Kidney (tissue), 22 donors: Measurements from ENCODE around the gene HGF. TPM values are rescaled to one million over a fixed set of nuclear protein-coding genes. Genes with fewer than 3 reads are reported as not detected.
A peak's percentile ranks its signal among the peaks of the same experiment; 100 is the strongest.
"Not testable (repeated sequence)": the region's sequence is repeated elsewhere in the genome, so short reads cannot be mapped to it uniquely, and the experiment has no call there.

Experiments
- DNase-seq, 5 donors: peaks; one replicate each; pipeline ENCODE4 v3.0.0-alpha.2; 2013 to 2020
- FAIRE-seq: peaks from 2 replicates; lab custom pipeline; 2012; peaks lifted over from hg19 to GRCh38; lab: Jason Lieb, UNC
- H3K27ac ChIP-seq, 2 donors: one replicate each; pipeline ENCODE4 v1.7.0; 2013; ENCODE audit warnings: low read depth in 2 of 2, low read length in 2 of 2, inconsistent platforms in 1 of 2
- H3K27me3 ChIP-seq: one replicate; pipeline ENCODE4 v1.7.1; 2013; ENCODE audit warnings: low read length, inconsistent platforms; ENCODE audit not compliant: control insufficient read depth, insufficient read depth
- H3K36me3 ChIP-seq, 3 donors: one replicate each; pipeline versions ENCODE4 v1.7.0 to v1.7.1; 2013; ENCODE audit warnings: low read length in 3 of 3, control low read depth in 1 of 3, inconsistent platforms in 1 of 3; ENCODE audit not compliant: insufficient read depth in 3 of 3, control insufficient read depth in 2 of 3
- H3K4me1 ChIP-seq, 3 donors: one replicate each; pipeline versions ENCODE4 v1.7.0 to v1.7.1; 2013; ENCODE audit warnings: low read length in 3 of 3, inconsistent platforms in 1 of 3, low read depth in 1 of 3; ENCODE audit not compliant: control insufficient read depth in 2 of 3, insufficient read depth in 2 of 3
- H3K4me3 ChIP-seq, 3 donors: one replicate each; pipeline versions ENCODE4 v1.7.0 to v1.8.1; 2013; ENCODE audit warnings: low read length in 3 of 3, control low read depth in 1 of 3, inconsistent platforms in 1 of 3
- H3K9ac ChIP-seq, 3 donors: one replicate each; pipeline versions ENCODE4 v1.7.0 to v1.7.1; 2013; ENCODE audit warnings: low read length in 3 of 3, control low read depth in 1 of 3, inconsistent platforms in 1 of 3
- H3K9me3 ChIP-seq, 3 donors: one replicate each; pipeline versions ENCODE4 v1.7.0 to v1.7.1; 2013; ENCODE audit warnings: low read length in 3 of 3, control low read depth in 1 of 3, inconsistent platforms in 1 of 3; ENCODE audit not compliant: control insufficient read depth in 2 of 3, insufficient read depth in 1 of 3
- CTCF ChIP-seq: IDR thresholded peaks from 3 replicates; pipeline ENCODE4 v1.5.1; 2012; ENCODE audit warnings: mild to moderate bottlenecking, moderate library complexity, borderline replicate concordance; ENCODE audit not compliant: insufficient read depth; ENCODE audit errors: extremely low read depth
- intact Hi-C: fragments of 100-400 bp; cut with DNase I; formaldehyde crosslinking; loops from one replicate; pipeline ENCODE4 v1.11.1; 2022
- long read RNA-seq, 10 donors: library from polyadenylated mRNA in 1 of 10; unstranded in 1 of 10; transcript quantifications; one replicate each; pipeline ENCODE4 v2.0.0 and lab custom pipeline, GENCODE V29; 2021 to 2026
- polyA plus RNA-seq: library from polyadenylated mRNA; stranded (reverse); fragments of 350-450 nt; fragmentation: Illumina TruSeq; extraction: RNeasy Lipid Tissue Mini Kit (QIAGEN cat#74804); gene quantifications from one replicate; pipeline ENCODE4 v1.2.3, GENCODE V29; 2014; ENCODE audit warnings: low read depth, low replicate concordance; ENCODE audit not compliant: insufficient read depth
- total RNA-seq: library from RNA; stranded (reverse); fragmentation: NEBNext Ultra II Directional; extraction: Animal tissue kit (Norgen Biotek cat#: 25700); gene quantifications from one replicate; pipeline ENCODE4 v1.2.1, GENCODE V29; 2021
- donor health status: control.
- donor health status: control.
- donor health status: control.
- donor health status: control.
- donor health status: control.
- donor health status: DM: yes; HTN: yes; CAD: no.
- donor health status: Normal renal cell carcinoma (clear cell type).

Gene HGF
- total RNA-seq (23.8 TPM), polyA plus RNA-seq (2.6 TPM)
- long read RNA-seq, donor 1, partial matches to known transcripts: 0 of 1 reads
- long read RNA-seq, donor 1, other reads (novel, unspliced or antisense): 0 of 1 reads
- long read RNA-seq, donor 2, partial matches to known transcripts: 0 of 1 reads
- long read RNA-seq, donor 2, other reads (novel, unspliced or antisense): 0 of 1 reads
- long read RNA-seq, donor 3: 0 reads
- long read RNA-seq, donor 4: 0 reads
- long read RNA-seq, donor 5: 0 reads
- long read RNA-seq, donor 6: 0 reads
- long read RNA-seq, donor 7, partial matches to known transcripts: 2 of 4 reads
- long read RNA-seq, donor 7, other reads (novel, unspliced or antisense): 2 of 4 reads
- long read RNA-seq, donor 8: 0 reads
- long read RNA-seq, donor 9: 0 reads
- long read RNA-seq, donor 10: 0 reads

GRCh38 chr7:81769891-81770727 lies at the start of gene HGF:
Gene HGF (minus strand): TSS chr7:81770047. CDS start chr7:81769971, 76 bp downstream.
- no peaks in the 10 kb centered on the region for H3K36me3 ChIP-seq
- no peaks in the 10 kb centered on the region for H3K27me3 ChIP-seq
- intact Hi-C loops: no loop called here
- peak within 1 kb of the TSS; percentile 46 to 69 (median 48) for H3K4me3 ChIP-seq
- no peak for FAIRE-seq
- peak within 1 kb of the TSS in 2 of 3 donors; percentile 41 to 43 for H3K9ac ChIP-seq
- H3K4me1 ChIP-seq: no peaks in the 10 kb centered on the region
- peak within 1 kb of the TSS in 1 of 2 donors; percentile 69 for H3K27ac ChIP-seq
- DNase-seq: peak; percentile 27 to 86 (median 46)
- TF ChIP-seq CTCF: no peak
- H3K9me3 ChIP-seq: no peaks in the 10 kb centered on the region

DNA sequence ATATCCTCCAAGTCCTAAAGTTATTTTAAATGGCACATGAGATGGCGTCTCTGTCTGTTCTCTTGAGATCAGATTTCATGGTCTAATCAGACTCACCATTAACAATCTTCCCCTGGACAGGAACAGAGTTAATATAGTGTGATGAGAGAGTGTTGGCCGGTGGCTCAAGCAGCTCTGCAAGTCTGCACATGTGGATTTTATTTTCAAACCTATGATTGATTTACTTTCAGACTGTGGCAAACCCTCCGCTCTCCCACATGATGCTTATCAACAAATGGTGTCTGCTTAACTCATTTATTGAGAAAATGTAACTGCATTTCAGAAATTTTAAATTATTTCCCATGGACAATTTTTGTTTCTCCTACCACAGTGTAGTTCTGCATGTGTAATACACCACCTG lies 46.5 kb upstream of the HGF start:
- intact Hi-C loops: no loop called here

GRCh38 chr7:81812866-81813476 lies 43.1 kb upstream of the HGF start:
- H3K9ac ChIP-seq, H3K9me3 ChIP-seq, FAIRE-seq, H3K4me3 ChIP-seq, H3K27ac ChIP-seq, H3K27me3 ChIP-seq, intact Hi-C loops, H3K4me1 ChIP-seq, DNase-seq, H3K36me3 ChIP-seq: not testable (repeated sequence)

More for the DNA sequence above, 46.5 kb upstream of the HGF start:
- H3K27ac ChIP-seq: no peak overlapping the region
- no peaks in the 10 kb centered on the region for H3K4me1 ChIP-seq
- no peaks in the 10 kb centered on the region for H3K9me3 ChIP-seq
- no peaks in the 10 kb centered on the region for H3K27me3 ChIP-seq
- FAIRE-seq: no peak
- H3K36me3 ChIP-seq: no peaks in the 10 kb centered on the region
- DNase-seq: peak in 2 of 5 donors; percentile 3 to 10
- no peak overlapping the region for H3K4me3 ChIP-seq
- no peak overlapping the region for H3K9ac ChIP-seq
- TF ChIP-seq CTCF: no peak
